NCI-H1092 (cell line): Measurements from ENCODE around the gene MYOG.

Source experiments
- DNase-seq: peaks from one replicate; lab custom pipeline; 2025; lab: John Stamatoyannopoulos, UW

Gene MYOG

GRCh38 chr1:203046984-203047630, 38.7 kb downstream of the MYOG start:
- DNase-seq: no peak

GRCh38 chr1:203045821-203046594, 39.8 kb downstream of the MYOG start:
- DNase-seq: no peak

- DNase-seq: no peak
These were observed 40.5 kb downstream of the MYOG start for GRCh38 chr1:203045336-203045735.

GRCh38 chr1:203044546-203045250, 41.1 kb downstream of the MYOG start:
- DNase-seq: no peak

- no peak for DNase-seq
These were observed 41.8 kb downstream of the MYOG start for GRCh38 chr1:203043830-203044545.

- no peak for DNase-seq
These were observed 44.4 kb downstream of the MYOG start for GRCh38 chr1:203041351-203041932.

GRCh38 chr1:203040513-203041275, 45.1 kb downstream of the MYOG start:
- DNase-seq: no peak

- DNase-seq: no peak
These were observed 46.0 kb downstream of the MYOG start for GRCh38 chr1:203039609-203040512.

GRCh38 chr1:203038891-203039608, 46.8 kb downstream of the MYOG start:
- peak; percentile 48 for DNase-seq

GRCh38 chr1:203038217-203038741, 47.5 kb downstream of the MYOG start:
- DNase-seq: no peak

GRCh38 chr1:203037509-203038190, 48.2 kb downstream of the MYOG start:
- DNase-seq: no peak

- no peak for DNase-seq
These were observed 49.3 kb downstream of the MYOG start for GRCh38 chr1:203036537-203036936.

GRCh38 chr1:203036135-203036534, 49.7 kb downstream of the MYOG start:
- DNase-seq: no peak

- no peak for DNase-seq
These were observed 50.5 kb downstream of the MYOG start for GRCh38 chr1:203035111-203036000.

- no peak for DNase-seq
These were observed 51.2 kb downstream of the MYOG start for GRCh38 chr1:203034422-203035110.

- no peak for DNase-seq
These were observed 51.9 kb downstream of the MYOG start for GRCh38 chr1:203033917-203034316.

GRCh38 chr1:203033287-203033686, 52.5 kb downstream of the MYOG start:
- DNase-seq: no peak
